ENCODE data around the gene AIM2. TPM values are rescaled to one million over a fixed set of nuclear protein-coding genes. Genes with fewer than 3 reads are reported as not detected.
A peak's percentile ranks its signal among the peaks of the same experiment; 100 is the strongest.
"Not testable (repeated sequence)": the region's sequence is repeated elsewhere in the genome, so short reads cannot be mapped to it uniquely, and the experiment has no call there.

The AIM2 gene, protein sequence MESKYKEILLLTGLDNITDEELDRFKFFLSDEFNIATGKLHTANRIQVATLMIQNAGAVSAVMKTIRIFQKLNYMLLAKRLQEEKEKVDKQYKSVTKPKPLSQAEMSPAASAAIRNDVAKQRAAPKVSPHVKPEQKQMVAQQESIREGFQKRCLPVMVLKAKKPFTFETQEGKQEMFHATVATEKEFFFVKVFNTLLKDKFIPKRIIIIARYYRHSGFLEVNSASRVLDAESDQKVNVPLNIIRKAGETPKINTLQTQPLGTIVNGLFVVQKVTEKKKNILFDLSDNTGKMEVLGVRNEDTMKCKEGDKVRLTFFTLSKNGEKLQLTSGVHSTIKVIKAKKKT
- not detected in 2 replicates for total RNA-seq (2014; rRNA removed; shearing (Covaris generic))

DNA sequence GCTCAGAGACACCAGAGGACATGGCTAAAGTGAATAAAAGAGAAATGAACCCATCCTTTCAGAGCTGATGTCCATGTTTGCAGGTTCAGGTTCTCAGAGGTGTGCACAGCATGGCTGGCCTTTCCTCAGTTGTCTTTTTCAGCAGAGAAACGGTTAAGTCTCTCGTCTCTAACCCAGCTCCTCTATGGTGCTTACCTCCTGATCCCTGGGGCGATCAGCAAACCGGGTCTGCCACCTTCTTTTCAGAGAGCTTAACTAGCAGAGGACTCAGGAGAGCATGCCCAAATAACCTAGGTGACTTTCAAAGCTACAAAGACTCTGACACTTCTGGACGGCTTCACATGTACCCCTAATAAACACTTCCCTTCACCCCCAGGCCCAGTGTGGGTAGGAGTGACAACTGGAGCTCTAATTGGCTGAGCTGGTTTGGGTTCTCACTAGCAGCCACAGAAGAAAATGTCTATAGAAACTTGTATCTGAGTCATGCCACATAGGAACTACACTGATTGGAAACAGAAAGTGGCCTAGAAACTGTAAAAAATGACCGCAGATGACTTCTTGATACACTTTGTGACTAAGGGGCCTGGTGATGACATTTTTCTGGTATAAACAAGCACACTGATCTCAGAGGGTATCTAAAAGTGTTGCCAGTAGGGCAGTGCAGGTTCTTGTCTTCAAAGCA, at the start of gene AIM2:
Gene AIM2, minus strand, starts transcription at position 329 of the 682 bp plus-strand sequence. CDS start 3,267 bp downstream, outside the sequence.
- DNase-seq (ENCODE audit: low spot score), result peak; percentile 18

DNA sequence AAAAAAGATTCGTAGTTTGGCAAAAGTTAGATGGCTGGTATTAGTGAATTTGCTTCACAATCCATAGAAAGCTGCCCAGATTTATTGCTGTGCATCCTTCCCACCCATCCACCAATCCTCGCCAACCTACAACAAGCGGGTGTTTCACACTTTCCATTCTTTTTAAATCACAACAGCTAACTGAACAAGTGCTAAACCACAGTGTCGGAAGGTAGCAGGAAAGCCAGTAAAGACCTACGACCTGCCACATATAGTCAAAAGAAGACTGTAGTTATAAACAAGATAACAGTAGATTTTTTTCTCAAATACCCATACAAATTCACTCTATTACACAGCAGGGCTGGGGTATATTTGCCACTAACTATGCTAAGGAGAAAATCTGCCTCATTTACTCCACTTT, 47.0 kb upstream of the AIM2 start:
- no peak for DNase-seq (ENCODE audit: low spot score)

DNA sequence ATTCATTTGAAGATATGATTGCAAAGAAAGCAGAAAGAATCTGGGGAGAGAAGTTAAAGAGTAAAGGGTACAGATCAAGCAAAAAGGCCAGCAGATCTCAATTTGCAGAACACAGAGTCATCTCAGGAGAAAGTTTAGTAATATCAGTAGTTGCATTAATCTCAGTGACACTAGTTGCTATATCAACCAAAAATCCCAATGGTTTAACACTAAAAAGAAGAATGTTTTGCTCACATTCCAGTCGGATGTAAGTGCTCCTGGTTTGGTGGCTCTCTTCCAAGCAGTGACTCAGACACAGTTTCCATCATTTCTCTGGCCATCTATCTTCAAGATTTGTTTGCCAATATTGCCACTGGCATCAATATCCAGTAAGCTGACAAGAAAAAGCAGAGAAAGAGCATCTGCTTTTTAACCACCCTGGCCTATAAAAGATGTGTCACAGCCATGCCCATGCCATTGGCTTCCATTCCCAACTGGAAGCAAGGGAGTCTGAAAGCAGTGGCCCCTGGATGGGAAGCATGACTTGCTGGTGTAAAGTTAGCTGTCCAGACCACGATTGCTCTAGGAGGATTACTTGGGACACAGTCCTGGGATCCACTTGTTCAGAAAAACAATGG, 45.5 kb upstream of the AIM2 start:
- peak; percentile 70 for DNase-seq (ENCODE audit: low spot score)

DNA sequence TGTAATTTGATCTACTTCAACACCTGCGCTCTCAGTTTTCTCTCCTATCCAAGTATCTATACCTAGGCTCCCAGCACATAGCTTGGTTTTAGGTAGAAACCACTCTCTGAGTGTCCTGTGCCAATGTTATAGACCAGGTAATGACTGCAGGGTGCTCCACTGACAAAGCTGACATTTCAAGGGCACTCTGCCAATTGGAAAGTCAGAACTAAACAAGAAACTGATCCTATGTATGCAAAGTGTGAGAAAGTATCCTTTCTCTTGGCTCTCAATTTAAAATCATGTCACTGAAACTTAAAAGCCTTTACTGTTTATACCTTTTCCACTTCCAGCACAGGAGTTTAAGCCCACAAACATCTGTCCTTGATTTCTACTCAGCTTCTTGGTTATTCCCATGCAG, 45.0 kb upstream of the AIM2 start:
- no peak for DNase-seq (ENCODE audit: low spot score)

DNA sequence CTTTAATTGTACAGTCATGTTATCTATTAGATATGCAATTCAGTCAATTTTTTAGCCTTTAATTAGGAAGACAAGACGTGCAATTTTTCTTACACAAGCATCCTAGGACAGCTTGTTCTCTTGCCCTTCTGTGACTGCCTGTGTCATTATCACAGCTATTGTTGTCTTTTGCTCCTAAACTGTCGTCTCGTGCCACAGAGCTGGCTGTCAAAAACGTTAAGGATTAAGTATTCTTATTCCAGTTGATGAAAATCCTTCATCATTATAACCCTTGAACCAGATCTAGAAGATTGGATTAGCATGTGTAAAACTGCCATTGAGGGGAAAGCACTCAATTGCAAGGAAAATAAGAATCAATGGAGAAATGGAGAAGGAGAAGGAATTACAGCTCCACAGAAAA, 43.8 kb upstream of the AIM2 start:
- no peak for DNase-seq (ENCODE audit: low spot score)

DNA sequence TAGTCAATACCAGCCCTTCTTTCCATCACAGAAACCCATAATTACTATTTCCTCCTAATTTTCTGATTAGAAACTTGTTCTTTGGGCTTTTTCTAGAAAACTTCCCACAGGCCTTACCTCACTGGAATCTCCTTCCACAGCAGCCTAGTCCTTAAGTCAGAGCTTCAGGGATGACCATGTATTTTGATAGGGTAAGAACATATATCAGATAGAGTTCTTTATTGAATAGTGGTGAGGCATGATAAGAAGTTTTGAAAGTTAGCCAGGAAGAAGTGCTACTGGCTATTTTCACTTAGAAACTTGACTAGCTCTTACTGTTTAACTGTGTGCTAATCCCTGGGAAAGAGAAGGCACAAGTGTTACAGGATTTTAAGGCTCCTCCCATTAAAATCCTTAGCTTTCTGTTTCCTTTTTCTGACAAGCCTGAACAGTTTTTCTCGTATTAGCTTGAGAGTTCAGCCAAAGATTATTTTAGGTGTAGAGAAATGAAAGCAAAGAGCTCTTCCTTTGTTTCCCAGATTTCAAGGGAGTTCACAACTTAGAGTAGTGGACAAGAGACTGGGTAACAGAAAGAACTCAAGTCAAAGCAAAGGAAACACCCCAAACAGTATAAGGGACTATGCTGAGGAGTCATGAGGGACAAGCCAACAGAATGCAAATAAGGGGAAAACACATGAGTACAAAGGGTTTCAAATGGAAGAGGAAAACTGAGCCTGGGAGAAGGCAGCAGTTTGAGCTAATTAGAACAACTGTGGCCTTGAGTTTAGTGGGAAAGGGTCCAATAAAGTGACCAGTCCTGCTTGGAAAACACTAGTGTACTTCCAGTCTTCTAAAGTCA, 37.2 kb upstream of the AIM2 start:
- DNase-seq (ENCODE audit: low spot score), result no peak

DNA sequence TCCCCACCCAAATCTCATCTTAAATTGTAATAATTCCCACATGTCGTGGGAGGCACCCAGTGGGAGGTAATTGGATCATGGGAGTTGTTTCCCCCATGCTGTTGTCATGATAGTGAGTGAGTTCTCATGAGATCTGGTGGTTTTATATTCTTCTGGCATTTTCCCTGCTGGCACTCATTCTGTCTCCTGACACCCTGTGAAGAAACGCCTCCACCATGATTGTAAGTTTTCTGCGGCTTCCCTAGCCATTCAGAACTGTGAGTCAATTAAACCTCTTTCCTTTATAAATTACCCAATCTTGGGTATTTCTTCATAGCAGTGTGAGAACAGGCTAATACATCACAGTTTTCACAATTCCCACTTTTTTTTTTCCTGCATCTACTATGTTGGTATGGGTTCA, 26.5 kb upstream of the AIM2 start:
- DNase-seq (ENCODE audit: low spot score), result not testable (repeated sequence)

DNA sequence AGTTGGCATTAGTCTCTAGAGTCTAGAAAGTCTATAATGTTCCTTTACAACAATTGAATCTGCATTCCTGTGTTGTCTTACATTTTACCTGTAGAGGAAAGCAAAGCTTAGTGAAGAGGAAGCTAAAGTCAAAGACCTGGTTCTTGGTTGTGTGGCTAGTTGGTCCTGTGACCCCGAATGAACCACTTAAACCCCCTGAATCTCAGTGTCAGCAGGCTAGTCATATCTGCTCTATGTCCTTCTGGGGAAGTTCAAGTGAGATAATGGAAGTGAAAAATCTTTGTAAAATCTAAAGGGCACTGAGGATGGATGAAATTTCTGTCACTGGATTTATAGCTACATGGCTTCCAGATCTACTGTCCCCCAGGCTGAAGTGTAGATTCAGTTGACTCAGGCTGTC, 24.0 kb upstream of the AIM2 start:
- DNase-seq (ENCODE audit: low spot score), result no peak

DNA sequence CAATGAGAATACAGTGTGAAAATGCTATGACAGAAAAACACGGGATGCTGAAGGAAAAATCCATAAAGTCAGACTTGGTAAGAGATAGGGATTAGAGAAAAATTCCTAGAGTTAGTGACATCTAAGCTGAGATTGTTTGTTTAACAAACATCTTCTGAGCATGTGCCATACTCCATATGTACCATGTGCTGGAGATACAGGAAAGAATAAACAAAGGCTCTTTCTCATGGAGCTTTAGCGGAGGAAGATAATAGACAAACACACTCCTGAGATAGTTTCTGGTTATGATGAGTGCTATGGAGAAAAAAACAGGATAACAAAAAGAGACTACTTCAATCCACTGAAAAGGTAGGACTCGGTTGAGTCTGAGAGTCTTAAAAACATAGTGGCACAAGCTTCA, 22.0 kb upstream of the AIM2 start:
- no peak for DNase-seq (ENCODE audit: low spot score)

DNA sequence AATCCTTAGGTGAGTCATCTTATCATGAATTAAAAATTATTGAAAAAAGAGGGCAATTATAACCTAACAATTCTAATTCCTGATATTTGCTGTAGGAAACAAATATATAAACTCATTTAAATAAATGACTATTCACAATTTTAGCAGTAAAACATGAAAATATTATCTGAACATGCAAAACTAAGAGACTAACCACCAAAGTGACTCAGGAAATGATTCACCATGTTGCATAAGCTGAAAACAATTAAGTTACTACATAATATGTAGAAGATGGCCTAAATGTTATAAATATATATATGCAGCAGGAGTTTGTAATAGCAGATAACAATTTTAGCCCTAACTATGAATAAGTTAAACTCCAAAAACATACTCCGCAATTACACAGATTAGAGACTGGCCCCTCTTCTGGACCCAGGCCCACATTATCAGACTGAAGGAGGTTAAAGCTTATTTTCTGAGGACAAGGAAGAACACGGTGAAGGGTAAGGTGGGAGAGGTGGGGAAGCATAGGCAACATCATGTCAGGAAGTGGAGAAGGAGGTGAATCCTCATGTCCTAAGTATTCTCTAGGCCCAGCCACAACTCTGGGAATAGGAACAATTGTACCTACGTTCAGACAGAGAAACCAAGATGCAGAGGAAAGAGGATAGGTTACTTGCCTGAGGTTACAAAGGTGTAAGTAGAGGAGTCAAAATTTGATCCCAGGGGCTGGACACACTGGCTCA, 15.6 kb upstream of the AIM2 start:
- DNase-seq (ENCODE audit: low spot score), result peak; percentile 63

DNA sequence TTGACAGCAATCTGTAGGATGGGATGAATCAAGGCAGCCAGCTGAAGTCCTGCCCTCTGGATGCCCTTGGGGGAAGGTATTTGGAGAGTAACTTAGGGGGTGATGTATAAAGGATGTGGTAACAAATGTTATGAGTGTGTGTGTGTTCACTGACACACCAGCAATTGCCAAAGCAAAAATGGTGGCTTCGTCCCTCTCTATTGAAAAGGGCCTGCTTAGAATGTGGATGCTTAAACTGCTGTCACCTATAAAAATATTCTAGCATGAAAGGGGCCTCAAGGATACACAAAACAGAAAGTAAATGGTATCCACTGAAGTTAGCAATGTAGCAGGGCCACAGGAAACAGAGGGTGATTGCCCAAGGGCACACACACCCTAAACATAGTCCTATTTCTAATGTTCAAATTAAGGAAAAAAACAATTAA, 15.1 kb upstream of the AIM2 start:
- DNase-seq (ENCODE audit: low spot score), result peak; percentile 22

DNA sequence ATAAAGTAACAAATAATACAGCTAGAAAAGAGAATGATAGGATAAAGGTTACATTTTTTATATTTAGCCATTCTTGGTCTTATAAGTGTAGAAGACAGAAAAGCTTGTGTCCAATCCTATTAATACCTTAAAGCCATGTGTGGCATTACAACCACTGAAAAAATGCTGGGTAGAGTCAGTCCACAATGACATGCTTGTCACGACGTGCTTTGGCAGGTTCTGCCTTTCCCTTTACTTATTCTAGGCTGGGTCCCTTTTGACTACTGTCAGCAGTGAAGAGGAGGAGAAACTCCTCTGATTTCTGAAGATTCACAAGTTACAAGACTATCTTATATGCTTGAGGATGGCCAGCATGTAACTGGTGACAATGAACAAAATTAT, 14.6 kb upstream of the AIM2 start:
- DNase-seq (ENCODE audit: low spot score), result no peak

DNA sequence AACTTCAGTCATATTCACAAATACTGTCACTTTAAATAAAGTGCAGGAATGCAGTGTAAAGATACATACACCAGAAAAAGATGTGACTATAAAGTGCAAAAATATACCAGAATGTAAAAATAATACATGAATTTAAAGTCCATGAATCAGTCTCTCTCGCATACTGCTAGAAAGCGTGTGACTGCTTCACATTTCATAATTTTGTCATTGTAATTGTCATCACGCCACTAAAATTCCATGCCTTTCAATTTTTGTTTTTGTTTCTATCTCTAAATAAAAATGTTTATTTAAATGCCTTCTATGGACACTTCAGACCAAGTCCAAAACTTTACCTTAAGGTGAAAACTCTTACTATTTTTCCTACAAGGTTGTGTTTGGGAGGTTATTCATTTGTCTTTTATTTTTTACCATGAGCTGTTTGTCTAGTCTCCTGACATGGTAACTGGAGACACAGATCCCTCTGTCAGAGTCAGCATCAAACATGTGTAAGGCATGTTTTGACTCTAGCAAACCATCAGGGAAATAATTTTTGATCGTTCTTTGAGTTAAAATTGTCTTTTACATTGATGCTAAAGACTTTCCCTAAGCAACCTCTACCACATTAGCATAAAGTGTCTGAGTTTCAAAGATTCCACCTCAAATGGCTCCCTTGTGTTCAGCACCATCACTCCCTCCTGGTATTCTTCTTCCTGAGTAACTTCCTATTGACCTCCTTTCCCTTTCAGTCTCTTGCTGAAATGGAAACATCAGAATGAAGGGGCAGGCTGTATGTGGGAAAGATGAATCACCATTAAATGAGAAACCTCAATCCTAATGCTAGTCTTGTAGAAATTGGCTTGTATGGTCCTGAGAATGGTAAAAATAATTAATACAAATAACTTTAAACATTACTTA, 14.0 kb upstream of the AIM2 start:
- no peak for DNase-seq (ENCODE audit: low spot score)

DNA sequence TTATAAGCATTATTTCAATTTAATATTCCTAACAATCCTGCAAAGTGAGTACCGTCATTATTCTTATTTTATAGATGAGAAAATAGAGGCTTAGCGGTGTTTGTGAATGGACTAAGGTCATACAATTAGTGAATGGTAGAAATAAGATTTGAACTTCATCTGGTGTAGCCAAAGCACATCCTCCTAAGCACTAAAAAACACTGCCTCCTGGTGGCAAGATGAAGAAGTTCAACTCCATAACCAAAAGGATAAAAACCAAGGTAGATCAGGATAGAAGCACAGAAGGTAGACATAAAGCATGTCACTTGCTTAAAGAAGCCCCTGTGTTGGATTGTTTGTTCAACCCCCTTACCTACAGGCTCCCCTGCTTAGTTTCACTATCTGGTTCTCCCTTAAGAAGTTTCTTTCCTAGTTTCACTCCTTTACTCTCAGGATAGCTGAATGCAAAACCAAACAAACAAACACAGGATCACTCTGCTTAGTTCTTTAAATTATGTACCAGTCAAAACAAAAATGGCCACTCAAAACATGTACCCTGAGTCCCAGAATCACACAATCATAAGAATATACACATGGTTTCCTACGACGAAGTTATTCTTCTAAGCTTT, 12.7 kb upstream of the AIM2 start:
- no peak for DNase-seq (ENCODE audit: low spot score)

DNA sequence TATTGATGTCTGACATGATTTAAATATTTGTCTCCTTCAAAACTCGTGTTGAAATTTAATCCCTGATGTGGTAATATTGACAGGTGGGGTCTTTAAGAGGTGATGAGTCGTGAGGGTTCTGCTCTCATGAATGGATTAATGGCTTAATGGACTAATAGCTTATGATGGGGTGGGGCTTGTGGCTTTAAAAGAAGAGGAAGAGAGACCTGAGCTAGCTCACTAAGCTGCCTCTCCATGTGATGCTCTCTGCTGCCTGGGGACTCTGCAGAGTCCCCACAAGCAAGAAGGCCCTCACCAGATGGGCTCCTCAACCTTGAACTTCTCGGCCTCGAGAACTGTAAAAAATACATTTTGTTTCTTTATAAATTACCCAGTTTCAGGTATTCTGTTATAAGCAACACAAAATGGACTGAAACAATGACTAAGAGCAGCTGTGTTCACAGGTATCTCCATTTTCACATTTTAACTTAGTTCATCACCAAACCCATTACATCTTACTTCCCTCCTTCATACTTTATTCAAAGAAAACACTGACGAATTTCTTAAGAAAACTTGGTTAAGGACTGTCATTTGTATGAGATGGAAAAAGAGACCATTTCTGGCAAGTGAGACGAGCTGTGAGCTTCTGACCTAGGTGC, 12.1 kb upstream of the AIM2 start:
- no peak for DNase-seq (ENCODE audit: low spot score)

DNA sequence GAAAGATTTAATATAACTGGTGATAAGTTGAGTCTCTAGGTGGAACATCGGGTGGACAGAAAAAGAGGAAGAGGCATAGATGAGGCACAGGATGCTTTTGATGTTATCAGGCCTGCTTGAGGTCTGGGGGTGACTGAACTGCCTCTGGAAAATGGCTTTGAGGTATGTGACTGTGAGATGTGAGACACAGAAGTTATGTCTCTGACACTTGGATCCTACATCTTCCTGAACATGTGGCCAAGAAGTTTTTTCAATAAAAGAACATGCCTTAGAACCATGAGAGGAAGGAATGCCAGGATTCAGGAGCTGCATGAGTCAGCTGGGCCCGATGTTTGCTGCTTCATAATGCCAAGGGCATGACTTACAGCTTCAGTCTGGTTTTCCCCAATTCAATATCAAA, 11.5 kb upstream of the AIM2 start:
- DNase-seq (ENCODE audit: low spot score), result peak; percentile 76

DNA sequence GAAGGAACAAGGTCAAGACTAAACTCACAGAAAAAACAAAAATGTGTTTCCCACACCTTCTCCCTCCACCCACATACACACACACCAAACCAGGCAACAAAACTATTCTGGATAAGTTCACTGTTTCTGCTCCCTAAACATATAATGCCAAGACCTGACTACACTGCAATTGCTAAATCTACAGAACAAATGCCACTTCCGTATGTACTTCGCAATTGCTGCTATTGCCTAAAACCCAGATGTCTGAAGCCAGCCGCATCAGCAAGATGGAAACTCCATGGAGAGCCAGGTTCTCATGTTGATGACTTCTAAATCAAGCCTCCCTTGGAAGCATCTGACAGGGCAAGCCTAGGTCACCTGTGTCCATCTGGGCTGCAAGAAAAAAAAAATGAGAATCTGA, 8.3 kb upstream of the AIM2 start:
- no peak for DNase-seq (ENCODE audit: low spot score)

DNA sequence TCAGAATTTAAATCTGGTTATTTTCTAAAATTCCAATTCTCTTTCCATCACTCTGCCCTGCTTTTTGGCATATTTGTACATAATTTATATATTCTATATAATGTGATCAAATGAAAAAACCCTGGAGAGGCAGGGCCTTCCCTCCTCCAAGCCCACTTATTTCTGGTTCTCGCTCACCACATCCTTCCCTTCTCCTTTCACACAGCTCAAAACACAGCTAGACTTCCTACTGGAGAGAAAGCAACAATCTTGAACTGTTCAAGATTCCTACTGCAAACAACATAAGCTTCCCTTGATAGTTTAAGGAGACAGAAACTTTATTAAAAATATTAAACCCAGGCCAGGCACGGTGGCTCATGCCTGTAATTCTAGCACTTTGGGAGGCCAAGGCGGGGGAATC, 7.6 kb upstream of the AIM2 start:
- DNase-seq (ENCODE audit: low spot score), result no peak

DNA sequence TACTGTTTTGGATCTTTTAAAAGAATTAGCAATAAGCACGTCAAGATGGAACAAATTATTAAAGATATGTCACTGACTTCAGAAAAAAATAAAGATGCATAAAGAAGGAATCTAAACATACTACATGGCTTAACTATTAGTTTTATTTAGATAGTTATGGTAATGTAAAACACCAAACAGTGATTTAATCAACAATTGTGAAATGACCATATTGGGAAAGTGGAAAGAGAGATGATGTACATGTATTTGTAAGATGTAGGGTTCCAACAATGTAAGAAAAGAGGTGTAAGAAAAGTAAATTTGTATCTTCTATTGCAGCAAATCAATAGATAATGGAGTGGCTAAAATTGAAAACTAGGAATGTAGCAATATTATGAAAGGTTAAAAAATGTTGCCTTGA, 6.4 kb upstream of the AIM2 start:
- no peak for DNase-seq (ENCODE audit: low spot score)
